WTC11 (cell line): ENCODE measurements around the gene ARL9. TPM values are rescaled to one million over a fixed set of nuclear protein-coding genes. Genes with fewer than 3 reads are reported as not detected.
"Not testable (repeated sequence)": the region's sequence is repeated elsewhere in the genome, so short reads cannot be mapped to it uniquely, and the experiment has no call there.

Experiments
- ATAC-seq: fragments of 200-7000 bp; cut with Tn5 transposase; 2 replicates; pipeline ENCODE4 v1.10.0; 2021; ENCODE audit warnings: mild to moderate bottlenecking, moderate library complexity
- CTCF ChIA-PET: fragments of 300-600 bp; sonication (Branson Sonifier 250); formaldehyde crosslinking; loops from one replicate; lab custom pipeline; 2021; ENCODE audit warnings: antibody characterized with exemption; lab: Charles Lee
- POLR2A ChIA-PET: fragments of 350-600 bp; sonication (Branson Sonifier 250); formaldehyde crosslinking; loops from one replicate; lab custom pipeline; 2021; ENCODE audit warnings: antibody characterized with exemption; lab: Charles Lee
- DNase-seq: peaks from one replicate; pipeline ENCODE4 v3.0.0; 2021; ENCODE audit warnings: low spot score
- H3K27ac Mint-ChIP-seq: 2 replicates; pipeline ENCODE4 v1.8.0; 2021; ENCODE audit warnings: mixed read lengths
- H3K27me3 Mint-ChIP-seq: 2 replicates; pipeline ENCODE4 v1.8.0; 2021; ENCODE audit warnings: low read depth, mild to moderate bottlenecking, moderate library complexity, mixed read lengths
- H3K36me3 Mint-ChIP-seq: 2 replicates; pipeline ENCODE4 v1.8.0; 2021; ENCODE audit warnings: mixed read lengths
- H3K4me1 Mint-ChIP-seq: 2 replicates; pipeline ENCODE4 v1.8.0; 2022; ENCODE audit warnings: mixed read lengths
- H3K4me3 Mint-ChIP-seq: 2 replicates; pipeline ENCODE4 v1.8.0; 2021; ENCODE audit warnings: mild to moderate bottlenecking, moderate library complexity, mixed read lengths
- H3K9me3 Mint-ChIP-seq: 2 replicates; pipeline ENCODE4 v1.8.0; 2021; ENCODE audit warnings: mixed read lengths
- ARID4B ChIP-seq: sonication (generic); formaldehyde crosslinking; IDR thresholded peaks from 2 replicates; pipeline ENCODE4 v1.8.0; 2023; ENCODE audit warnings: missing genetic modification reagents, mild to moderate bottlenecking, borderline replicate concordance
- E2F4 ChIP-seq: sonication (generic); formaldehyde crosslinking; IDR thresholded peaks from 2 replicates; pipeline ENCODE4 v1.8.1; 2022; ENCODE audit warnings: low read depth, mild to moderate bottlenecking, moderate library complexity, missing genetic modification reagents, borderline replicate concordance
- MAX ChIP-seq: sonication (generic); formaldehyde crosslinking; IDR thresholded peaks from 2 replicates; pipeline ENCODE4 v1.8.0; 2022; ENCODE audit warnings: mild to moderate bottlenecking, missing genetic modification reagents
- MLX ChIP-seq: sonication (generic); formaldehyde crosslinking; IDR thresholded peaks from 2 replicates; pipeline ENCODE4 v1.8.1; 2023; ENCODE audit warnings: mild to moderate bottlenecking, missing genetic modification reagents, moderate library complexity
- ZSCAN18 ChIP-seq: fragments of 250-450 bp; sonication (Bioruptor Pico); IDR thresholded peaks from 2 replicates; pipeline ENCODE4 v2.1.2; 2022; ENCODE audit warnings: mild to moderate bottlenecking, moderate library complexity
- total RNA-seq: library from RNA; stranded (reverse); gene quantifications from 3 replicates; pipeline ENCODE4 v1.2.3, GENCODE V29; 2021
- TF ChIP-seq, protein P1 (sequence below): sonication (generic); formaldehyde crosslinking; IDR thresholded peaks from 2 replicates; pipeline ENCODE4 v1.8.1; 2023; ENCODE audit warnings: mild to moderate bottlenecking, moderate library complexity, missing genetic modification reagents
- TF ChIP-seq, protein P2 (sequence below): sonication (generic); formaldehyde crosslinking; conservative IDR thresholded peaks from 2 replicates; pipeline ENCODE4 v1.8.1; 2023; ENCODE audit warnings: mild to moderate bottlenecking, low read depth, missing genetic modification reagents, moderate library complexity

Gene ARL9
- total RNA-seq, 1 experiment from 2014 or later, result 0.48 TPM

DNA sequence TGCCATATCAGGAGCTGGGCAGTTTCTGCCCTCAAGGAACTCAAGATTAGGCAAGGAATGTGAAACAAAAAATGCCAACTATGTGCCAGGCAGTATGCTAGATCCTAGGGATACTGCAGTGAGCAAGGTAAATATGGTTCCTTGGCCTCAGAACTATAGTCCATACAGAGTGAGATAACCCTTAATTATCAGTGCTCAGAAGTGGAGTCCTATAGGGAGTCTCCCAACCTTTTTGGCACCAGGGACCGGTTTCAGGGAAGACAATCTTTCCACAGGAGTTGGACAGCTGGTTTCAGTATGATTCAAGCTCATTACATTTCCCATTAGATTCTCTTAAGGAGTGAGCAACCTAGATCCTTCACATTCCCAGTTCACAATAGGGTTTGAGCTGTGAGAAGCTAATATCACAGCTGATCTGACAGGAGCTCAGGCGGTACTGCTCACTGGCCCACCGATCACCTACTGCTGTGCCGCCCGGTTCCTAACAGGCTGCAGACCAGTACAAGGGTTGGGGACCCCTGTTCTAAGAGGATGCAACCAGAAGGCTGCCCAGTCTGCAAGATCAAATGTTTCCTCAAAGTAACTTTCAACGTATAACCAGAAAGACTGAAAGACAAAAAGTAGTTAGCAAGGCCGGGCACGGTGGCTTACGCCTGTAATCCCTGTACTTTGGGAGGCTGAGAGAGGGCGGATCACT is 39.8 kb upstream of the ARL9 start (continued):
- TF ChIP-seq E2F4 (CRISPR knock-in tag) (no peak), ZSCAN18 (CRISPR knock-in tag) (no peak), MAX (no peak), ARID4B (CRISPR knock-in tag) (no peak), MLX (CRISPR knock-in tag) (no peak)
- TF ChIP-seq, protein P1, sequence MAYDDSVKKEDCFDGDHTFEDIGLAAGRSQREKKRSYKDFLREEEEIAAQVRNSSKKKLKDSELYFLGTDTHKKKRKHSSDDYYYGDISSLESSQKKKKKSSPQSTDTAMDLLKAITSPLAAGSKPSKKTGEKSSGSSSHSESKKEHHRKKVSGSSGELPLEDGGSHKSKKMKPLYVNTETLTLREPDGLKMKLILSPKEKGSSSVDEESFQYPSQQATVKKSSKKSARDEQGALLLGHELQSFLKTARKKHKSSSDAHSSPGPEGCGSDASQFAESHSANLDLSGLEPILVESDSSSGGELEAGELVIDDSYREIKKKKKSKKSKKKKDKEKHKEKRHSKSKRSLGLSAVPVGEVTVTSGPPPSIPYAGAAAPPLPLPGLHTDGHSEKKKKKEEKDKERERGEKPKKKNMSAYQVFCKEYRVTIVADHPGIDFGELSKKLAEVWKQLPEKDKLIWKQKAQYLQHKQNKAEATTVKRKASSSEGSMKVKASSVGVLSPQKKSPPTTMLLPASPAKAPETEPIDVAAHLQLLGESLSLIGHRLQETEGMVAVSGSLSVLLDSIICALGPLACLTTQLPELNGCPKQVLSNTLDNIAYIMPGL (CRISPR knock-in tag), result no peak
- TF ChIP-seq, protein P2, sequence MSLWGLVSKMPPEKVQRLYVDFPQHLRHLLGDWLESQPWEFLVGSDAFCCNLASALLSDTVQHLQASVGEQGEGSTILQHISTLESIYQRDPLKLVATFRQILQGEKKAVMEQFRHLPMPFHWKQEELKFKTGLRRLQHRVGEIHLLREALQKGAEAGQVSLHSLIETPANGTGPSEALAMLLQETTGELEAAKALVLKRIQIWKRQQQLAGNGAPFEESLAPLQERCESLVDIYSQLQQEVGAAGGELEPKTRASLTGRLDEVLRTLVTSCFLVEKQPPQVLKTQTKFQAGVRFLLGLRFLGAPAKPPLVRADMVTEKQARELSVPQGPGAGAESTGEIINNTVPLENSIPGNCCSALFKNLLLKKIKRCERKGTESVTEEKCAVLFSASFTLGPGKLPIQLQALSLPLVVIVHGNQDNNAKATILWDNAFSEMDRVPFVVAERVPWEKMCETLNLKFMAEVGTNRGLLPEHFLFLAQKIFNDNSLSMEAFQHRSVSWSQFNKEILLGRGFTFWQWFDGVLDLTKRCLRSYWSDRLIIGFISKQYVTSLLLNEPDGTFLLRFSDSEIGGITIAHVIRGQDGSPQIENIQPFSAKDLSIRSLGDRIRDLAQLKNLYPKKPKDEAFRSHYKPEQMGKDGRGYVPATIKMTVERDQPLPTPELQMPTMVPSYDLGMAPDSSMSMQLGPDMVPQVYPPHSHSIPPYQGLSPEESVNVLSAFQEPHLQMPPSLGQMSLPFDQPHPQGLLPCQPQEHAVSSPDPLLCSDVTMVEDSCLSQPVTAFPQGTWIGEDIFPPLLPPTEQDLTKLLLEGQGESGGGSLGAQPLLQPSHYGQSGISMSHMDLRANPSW (CRISPR knock-in tag), result no peak

DNA sequence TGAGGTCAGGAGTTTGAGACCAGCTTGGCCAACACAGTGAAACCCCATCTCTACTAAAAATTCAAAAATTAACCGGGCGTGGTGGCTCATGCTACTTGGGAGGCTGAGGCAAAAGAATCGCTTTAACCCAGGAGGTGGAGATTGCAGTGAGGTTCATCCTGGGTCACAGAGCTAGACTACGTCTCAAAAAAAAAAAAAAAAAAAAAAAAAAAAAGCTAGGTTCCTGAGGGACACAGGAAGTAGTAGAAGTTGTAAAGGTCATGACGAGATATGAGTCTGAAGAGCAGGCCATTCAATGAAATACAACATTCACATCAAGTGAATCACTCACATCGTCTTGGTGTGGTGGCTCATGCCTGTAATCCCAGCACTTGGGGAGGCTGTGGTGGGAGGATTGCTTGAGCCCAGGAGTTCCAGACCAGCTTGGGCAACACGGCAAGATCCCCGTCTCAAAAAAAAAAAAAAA is 39.3 kb upstream of the ARL9 start:
- CTCF ChIA-PET, result interaction anchor here (0.6 kb wide), 2 partner anchors 39 to 517 kb away, joined by 3 read pairs; partner anchors contain the start of genes ARL9 and CEP135
- H3K9me3 Mint-ChIP-seq, ATAC-seq, H3K27me3 Mint-ChIP-seq, DNase-seq: not testable (repeated sequence)
- peak overlapping the region; percentile 93 for H3K4me3 Mint-ChIP-seq
- H3K36me3 Mint-ChIP-seq, result peaks cover 29% of the 10 kb centered on the region
- peaks cover 34% of the 10 kb centered on the region for H3K4me1 Mint-ChIP-seq
- peak overlapping the region; percentile 94 for H3K27ac Mint-ChIP-seq
- POLR2A ChIA-PET, result interaction anchor here (0.7 to 2.1 kb wide), 3 partner anchors 31 to 56 kb away, joined by 3 to 10 read pairs (median 8); partner anchors contain the start of genes PAICS and PPAT
